Measurements from ENCODE around the gene ZNF500.

GRCh38 chr16:4706871-4707270, 60.1 kb downstream of the ZNF500 start:
- TF ChIP-seq POLR2A (IDR thresholded peaks at IDR 0.05): no peak
- TF ChIP-seq CTCF (IDR thresholded peaks at IDR 0.05): no peak
